CD8-positive, alpha-beta memory T cell (primary cell): ENCODE results near the gene ENDOD1. TPM values are rescaled to one million over a fixed set of nuclear protein-coding genes. Genes with fewer than 3 reads are reported as not detected.
A peak's percentile ranks its signal among the peaks of the same experiment; 100 is the strongest.

Experiments used
- CTCF ChIA-PET: fragments of 350-600 bp; sonication (Branson Sonifier 250); formaldehyde crosslinking; loops from one replicate; lab custom pipeline; 2021; ENCODE audit warnings: antibody characterized with exemption; lab: Charles Lee
- POLR2A ChIA-PET: fragments of 350-600 bp; sonication (Branson Sonifier 250); formaldehyde crosslinking; loops from one replicate; lab custom pipeline; 2021; ENCODE audit warnings: antibody characterized with exemption; lab: Charles Lee
- DNase-seq, 5 donors: peaks; one replicate each; pipeline versions ENCODE4 v3.0.0 to v3.0.0-alpha.2; 2020 to 2022; ENCODE audit warnings: mixed read lengths in 1 of 5
- H3K27ac ChIP-seq: one replicate; pipeline ENCODE4 v1.7.0; 2013; ENCODE audit warnings: low read depth, mild to moderate bottlenecking, low read length, moderate library complexity
- H3K27me3 ChIP-seq: 2 replicates; pipeline ENCODE4 v1.7.0; 2013; ENCODE audit warnings: low read length, mild to moderate bottlenecking; ENCODE audit not compliant: insufficient read depth, poor library complexity, severe bottlenecking
- H3K36me3 ChIP-seq: 2 replicates; pipeline ENCODE4 v1.7.0; 2013; ENCODE audit warnings: mild to moderate bottlenecking, low read length, moderate library complexity; ENCODE audit not compliant: insufficient read depth
- H3K4me1 ChIP-seq: 2 replicates; pipeline ENCODE4 v1.7.0; 2013; ENCODE audit warnings: mild to moderate bottlenecking, low read length, moderate library complexity; ENCODE audit not compliant: insufficient read depth
- H3K4me3 ChIP-seq: 2 replicates; pipeline ENCODE4 v1.7.0; 2013; ENCODE audit warnings: mild to moderate bottlenecking, low read length
- H3K9me3 ChIP-seq: 2 replicates; pipeline ENCODE4 v1.7.0; 2013; ENCODE audit warnings: mild to moderate bottlenecking, low read length
- H3K27ac Mint-ChIP-seq, 8 donors: one replicate each; pipeline ENCODE4 v1.8.0; 2020 to 2021; ENCODE audit warnings: mixed read lengths in 8 of 8, mild to moderate bottlenecking in 6 of 8, inconsistent platforms in 3 of 8, moderate library complexity in 3 of 8
- H3K27me3 Mint-ChIP-seq, 2 donors: one replicate each; pipeline ENCODE4 v1.8.0; 2020 to 2021; ENCODE audit warnings: mixed read lengths in 2 of 2, mild to moderate bottlenecking in 1 of 2, moderate library complexity in 1 of 2
- H3K36me3 Mint-ChIP-seq, 3 donors: one replicate each; pipeline ENCODE4 v1.8.0; 2020 to 2021; ENCODE audit warnings: mixed read lengths in 3 of 3, inconsistent platforms in 1 of 3, mild to moderate bottlenecking in 1 of 3
- H3K4me1 Mint-ChIP-seq, 3 donors: one replicate each; pipeline ENCODE4 v1.8.0; 2020 to 2021; ENCODE audit warnings: mixed read lengths in 3 of 3, inconsistent platforms in 1 of 3, mild to moderate bottlenecking in 1 of 3
- H3K4me3 Mint-ChIP-seq, 7 donors: one replicate each; pipeline ENCODE4 v1.8.0; 2020 to 2021; ENCODE audit warnings: mixed read lengths in 7 of 7, mild to moderate bottlenecking in 6 of 7, moderate library complexity in 4 of 7, inconsistent platforms in 2 of 7
- H3K9me3 Mint-ChIP-seq, 5 donors: one replicate each; pipeline ENCODE4 v1.8.0; 2020 to 2022; ENCODE audit warnings: mixed read lengths in 5 of 5, mild to moderate bottlenecking in 3 of 5, moderate library complexity in 2 of 5, inconsistent platforms in 1 of 5
- polyA plus RNA-seq: library from polyadenylated mRNA; unstranded; fragments of 300-500 nt; fragmentation: Illumina TruSeq; gene quantifications from one replicate; pipeline ENCODE4 v1.2.3, GENCODE V29; 2021
- total RNA-seq, 2 experiments: library from RNA; stranded (reverse); gene quantifications; one replicate each; pipeline ENCODE4 v1.2.3, GENCODE V29; 2021

The ENDOD1 gene
- total and polyA plus RNA-seq, 3 experiments from 2014 or later: 11.1 to 30.1 (median 29.6) TPM

DNA sequence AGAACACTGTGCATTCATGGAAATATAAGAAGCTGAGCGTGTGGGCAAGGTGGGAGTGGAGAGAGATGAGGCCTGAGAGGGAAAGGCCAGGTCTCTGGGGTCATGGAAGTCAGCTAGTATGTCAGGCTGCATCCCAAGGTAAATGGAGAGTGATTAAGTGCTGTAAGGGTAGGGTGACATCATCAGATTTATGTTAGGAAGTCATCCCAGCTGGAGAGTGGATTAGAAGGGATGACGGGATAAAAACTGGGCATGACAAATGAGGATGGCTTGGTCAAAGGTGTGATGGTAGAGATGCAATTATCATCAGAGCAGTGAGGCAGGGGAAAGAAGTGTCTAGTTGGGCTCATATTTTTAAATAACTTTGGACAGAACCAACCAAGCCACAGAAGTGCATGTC, 3.5 kb upstream of the ENDOD1 start:
- Histone ChIP-seq H3K27ac (no peak overlapping the region), H3K9me3 (no peaks in the 10 kb centered on the region), H3K4me3 (no peak overlapping the region), H3K36me3 (no peaks in the 10 kb centered on the region), H3K4me1 (peaks cover 18% of the 10 kb centered on the region), H3K27me3 (no peaks in the 10 kb centered on the region)
- ChIA-PET POLR2A (no interaction called here), CTCF (interaction anchor here (0.7 to 2.8 kb wide), 3 partner anchors 10 to 18 kb away, joined by 3 to 10 read pairs (median 8); no protein-coding TSS in a partner anchor)
- no peak for DNase-seq
- peak overlapping the region in 6 of 8 donors; percentile 55 to 95 (median 74) for H3K27ac Mint-ChIP-seq
- peaks cover 0 to 7% (median 0%) of the 10 kb centered on the region in 3 donors for H3K36me3 Mint-ChIP-seq
- H3K4me3 Mint-ChIP-seq: peak overlapping the region in 2 of 7 donors; percentile 21 to 38
- H3K27me3 Mint-ChIP-seq: no peaks in the 10 kb centered on the region
- peaks cover 20 to 24% (median 21%) of the 10 kb centered on the region in 3 donors for H3K4me1 Mint-ChIP-seq
- no peaks in the 10 kb centered on the region for H3K9me3 Mint-ChIP-seq

DNA sequence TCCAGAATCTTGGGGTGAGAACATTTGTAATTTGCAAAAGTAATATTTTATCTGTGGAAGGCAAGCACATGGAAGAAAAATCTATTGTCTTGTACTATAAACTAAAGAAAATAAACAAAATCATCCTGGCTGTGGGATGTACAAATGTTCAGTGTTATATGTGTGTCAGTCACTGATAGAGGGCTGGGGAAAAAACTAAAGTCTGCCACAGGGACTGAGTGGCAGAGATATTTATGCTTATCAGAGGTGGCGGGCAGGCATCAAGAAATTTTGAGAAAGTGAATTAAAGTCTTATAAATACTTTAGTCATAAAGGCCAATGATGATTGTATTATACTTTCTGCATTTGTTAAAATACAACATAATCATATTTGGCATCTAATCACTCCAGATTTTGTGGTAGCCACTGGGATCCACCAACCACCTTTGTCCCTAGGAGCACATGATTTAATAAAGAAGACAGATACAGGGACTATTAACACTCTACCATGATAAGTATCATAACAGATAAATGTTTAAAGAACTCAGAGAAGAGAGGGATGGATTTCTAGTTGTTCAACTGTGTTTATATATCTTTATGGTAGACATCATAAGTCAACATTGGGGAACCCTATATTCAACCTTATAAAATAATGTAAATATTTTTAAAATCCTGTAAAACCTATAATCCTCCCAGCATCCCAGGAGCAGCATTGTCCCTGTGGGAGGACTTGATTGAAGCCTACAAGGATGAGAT, 2.6 kb upstream of the ENDOD1 start:
- Histone ChIP-seq H3K27me3 (no peaks in the 10 kb centered on the region), H3K4me1 (peaks cover 24% of the 10 kb centered on the region), H3K9me3 (no peaks in the 10 kb centered on the region), H3K36me3 (no peaks in the 10 kb centered on the region), H3K27ac (no peak overlapping the region), H3K4me3 (no peak overlapping the region)
- Mint-ChIP-seq H3K27ac (peak overlapping the region in 6 of 8 donors; percentile 25 to 95 (median 69)), H3K27me3 (no peaks in the 10 kb centered on the region), H3K4me3 (peak overlapping the region in 1 of 7 donors; percentile 42), H3K9me3 (no peaks in the 10 kb centered on the region), H3K36me3 (peaks cover 0 to 7% (median 0%) of the 10 kb centered on the region in 3 donors), H3K4me1 (peaks cover 29 to 32% (median 29%) of the 10 kb centered on the region in 3 donors)
- DNase-seq: no peak
- ChIA-PET POLR2A (interaction anchor here (5.0 kb wide), 1 partner anchor 17 kb away, joined by 164 read pairs; the partner anchor contains the start of gene SRSF8), CTCF (interaction anchor here (2.4 to 7.5 kb wide), 2 partner anchors 16 to 17 kb away, joined by 8 to 116 read pairs; partner anchors contain the start of gene SRSF8)

DNA sequence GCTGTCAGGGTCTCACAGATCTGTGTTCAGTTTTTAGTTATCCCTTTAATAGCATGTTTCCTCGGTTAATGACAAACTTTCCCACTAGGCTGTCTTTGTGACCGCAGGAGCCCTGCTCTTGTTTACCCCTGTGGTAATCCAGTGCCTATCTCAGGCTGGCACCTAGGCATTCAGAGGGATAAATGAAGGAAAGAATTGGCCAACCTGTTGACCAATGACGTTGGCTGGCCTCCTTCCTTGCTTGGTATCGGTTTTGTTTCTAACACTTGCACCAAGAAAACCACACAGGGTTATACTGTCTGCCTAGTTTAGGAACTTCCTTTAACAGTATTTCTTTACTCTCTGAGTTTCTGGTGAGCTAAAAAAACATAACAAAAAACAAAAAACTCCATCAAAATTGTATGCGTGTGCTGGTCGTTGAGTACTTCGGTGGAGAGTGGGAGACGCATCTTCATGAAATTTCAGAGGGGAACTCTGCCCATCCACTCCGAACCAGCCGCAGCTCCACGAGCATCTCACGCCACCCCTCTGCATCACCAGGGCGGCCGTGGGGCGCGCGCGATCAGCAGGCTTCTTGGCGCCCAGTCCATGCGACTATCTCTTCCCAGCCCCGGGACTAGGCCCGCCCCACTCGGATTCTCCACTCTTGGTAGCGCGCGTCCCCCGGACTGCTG, 563 bp upstream of the ENDOD1 start:
- peaks cover 0 to 7% (median 0%) of the 10 kb centered on the region in 3 donors for H3K36me3 Mint-ChIP-seq
- H3K4me1 Mint-ChIP-seq: peaks cover 43 to 52% (median 44%) of the 10 kb centered on the region in 3 donors
- H3K9me3 Mint-ChIP-seq: no peaks in the 10 kb centered on the region
- peak overlapping the region; percentile 91 to 98 (median 92) for H3K4me3 Mint-ChIP-seq
- peak overlapping the region; percentile 68 for H3K27ac ChIP-seq
- ChIA-PET POLR2A (interaction anchor here (0.9 to 5.0 kb wide), 10 partner anchors 9 to 701 kb away, joined by 3 to 164 read pairs (median 12); partner anchors contain the start of genes CEP57, CWC15, FAM76B and KDM4D), CTCF (interaction anchor here (1.1 to 7.5 kb wide), 6 partner anchors 8 to 1254 kb away, joined by 4 to 116 read pairs (median 6); partner anchors contain the start of genes CWC15, KDM4D, MAML2 and SRSF8)
- H3K4me1 ChIP-seq: peaks cover 33% of the 10 kb centered on the region
- DNase-seq: peak in 3 of 5 donors; percentile 31 to 62 (median 51)
- H3K36me3 ChIP-seq: no peaks in the 10 kb centered on the region
- no peaks in the 10 kb centered on the region for H3K9me3 ChIP-seq
- H3K4me3 ChIP-seq: peak overlapping the region; percentile 70
- H3K27ac Mint-ChIP-seq: peak overlapping the region; percentile 92 to 99 (median 98)
- no peaks in the 10 kb centered on the region for H3K27me3 ChIP-seq
- H3K27me3 Mint-ChIP-seq: no peaks in the 10 kb centered on the region

DNA sequence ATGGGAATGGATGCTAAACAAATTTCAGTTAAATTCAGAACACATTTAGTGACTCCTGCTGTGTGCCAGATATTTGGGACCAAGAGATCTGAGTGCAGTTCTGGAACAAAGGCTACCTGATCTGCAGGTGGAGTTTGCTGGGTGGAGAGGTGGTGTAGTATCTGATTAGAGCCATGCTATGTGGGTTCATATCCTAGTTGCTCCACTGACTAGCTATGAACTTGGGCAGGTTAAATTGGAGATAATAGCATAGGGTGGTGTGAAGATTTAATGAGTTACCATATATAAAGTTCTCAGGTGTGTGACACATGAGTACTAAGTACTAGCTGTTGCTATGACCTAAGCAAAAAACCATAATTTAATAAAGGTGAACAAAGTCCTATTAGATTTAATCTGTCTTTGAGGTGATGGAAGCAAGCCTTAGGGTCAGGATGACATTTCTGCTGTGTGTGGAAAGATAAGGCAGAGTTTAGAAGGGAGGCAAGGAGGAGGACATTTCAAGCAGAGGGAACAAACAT, 2.1 kb downstream of the ENDOD1 start:
- H3K27ac Mint-ChIP-seq: peak overlapping the region in 3 of 8 donors; percentile 8 to 53 (median 31)

DNA sequence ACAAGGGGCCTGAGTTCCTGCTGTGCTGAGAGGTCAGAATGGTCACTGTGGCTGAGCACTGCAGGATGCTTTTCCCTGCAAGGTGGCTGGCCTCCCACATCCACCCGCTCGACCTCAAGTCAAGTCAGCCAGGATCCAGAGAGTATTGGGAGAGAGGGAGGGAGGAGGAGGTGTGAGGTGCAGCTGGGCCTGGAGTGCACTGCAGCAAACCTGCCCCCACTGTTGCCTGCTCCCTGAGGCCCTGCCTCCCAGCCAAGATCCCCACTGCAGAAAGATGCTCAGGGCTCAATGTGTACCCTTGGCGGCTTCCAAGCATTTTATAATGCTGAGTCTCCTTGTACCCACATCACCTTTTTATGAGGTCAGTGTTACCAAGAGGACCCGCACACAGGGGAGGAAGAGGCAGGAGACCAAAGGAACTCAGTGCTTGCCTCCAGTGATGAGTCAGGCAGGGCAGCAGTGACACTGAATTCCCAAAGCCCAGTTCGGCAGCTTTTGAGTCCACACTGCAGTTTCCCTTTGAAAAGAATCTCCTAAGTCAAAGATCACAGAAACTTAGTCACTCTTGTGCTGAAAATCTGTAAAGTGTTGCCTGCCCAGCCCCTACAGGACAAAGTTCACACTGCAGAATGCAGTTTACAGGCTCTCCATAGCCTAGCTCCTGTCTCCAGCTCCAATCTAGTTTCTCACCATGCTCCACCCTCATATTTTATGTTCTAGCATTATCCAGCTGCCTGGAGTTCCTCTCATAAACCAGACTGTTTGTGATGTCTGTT, 3.1 kb downstream of the ENDOD1 start:
- no peaks in the 10 kb centered on the region for H3K36me3 ChIP-seq
- peaks cover 58 to 83% (median 61%) of the 10 kb centered on the region in 3 donors for H3K4me1 Mint-ChIP-seq
- no peaks in the 10 kb centered on the region for H3K27me3 ChIP-seq
- H3K4me1 ChIP-seq: peaks cover 33% of the 10 kb centered on the region
- DNase-seq: peak in 2 of 5 donors; percentile 5 to 17
- H3K36me3 Mint-ChIP-seq: peaks cover 0 to 9% (median 6%) of the 10 kb centered on the region in 3 donors
- no peaks in the 10 kb centered on the region for H3K9me3 Mint-ChIP-seq
- peak overlapping the region in 2 of 8 donors; percentile 11 to 55 for H3K27ac Mint-ChIP-seq
- no peak overlapping the region for H3K4me3 ChIP-seq
- H3K9me3 ChIP-seq: no peaks in the 10 kb centered on the region
- ChIA-PET CTCF (interaction anchor here (0.8 to 7.5 kb wide), 13 partner anchors 11 to 617 kb away, joined by 3 to 116 read pairs (median 6); partner anchors contain the start of gene SRSF8), POLR2A (interaction anchor here (1.3 to 5.0 kb wide), 2 partner anchors 23 to 26 kb away, joined by 7 to 164 read pairs; partner anchors contain the start of gene SRSF8)
- H3K27me3 Mint-ChIP-seq: no peaks in the 10 kb centered on the region
- H3K27ac ChIP-seq: no peak overlapping the region
- H3K4me3 Mint-ChIP-seq: peak overlapping the region in 1 of 7 donors; percentile 94

More for the DNA sequence above, 2.1 kb downstream of the ENDOD1 start:
- H3K27me3 ChIP-seq: no peaks in the 10 kb centered on the region
- ChIA-PET CTCF (interaction anchor here (1.4 to 7.5 kb wide), 6 partner anchors 10 to 618 kb away, joined by 3 to 116 read pairs (median 8); partner anchors contain the start of gene SRSF8), POLR2A (interaction anchor here (5.0 kb wide), 1 partner anchor 22 kb away, joined by 164 read pairs; the partner anchor contains the start of gene SRSF8)
- peaks cover 33% of the 10 kb centered on the region for H3K4me1 ChIP-seq
- H3K36me3 Mint-ChIP-seq: peaks cover 0 to 9% (median 4%) of the 10 kb centered on the region in 3 donors
- H3K4me3 ChIP-seq: no peak overlapping the region
- no peak for DNase-seq
- peak overlapping the region; percentile 13 to 95 (median 90) for H3K4me3 Mint-ChIP-seq
- no peaks in the 10 kb centered on the region for H3K9me3 ChIP-seq
- no peaks in the 10 kb centered on the region for H3K36me3 ChIP-seq
- no peak overlapping the region for H3K27ac ChIP-seq
- H3K9me3 Mint-ChIP-seq: no peaks in the 10 kb centered on the region
- H3K4me1 Mint-ChIP-seq: peaks cover 52 to 75% (median 53%) of the 10 kb centered on the region in 3 donors
- H3K27me3 Mint-ChIP-seq: no peaks in the 10 kb centered on the region

DNA sequence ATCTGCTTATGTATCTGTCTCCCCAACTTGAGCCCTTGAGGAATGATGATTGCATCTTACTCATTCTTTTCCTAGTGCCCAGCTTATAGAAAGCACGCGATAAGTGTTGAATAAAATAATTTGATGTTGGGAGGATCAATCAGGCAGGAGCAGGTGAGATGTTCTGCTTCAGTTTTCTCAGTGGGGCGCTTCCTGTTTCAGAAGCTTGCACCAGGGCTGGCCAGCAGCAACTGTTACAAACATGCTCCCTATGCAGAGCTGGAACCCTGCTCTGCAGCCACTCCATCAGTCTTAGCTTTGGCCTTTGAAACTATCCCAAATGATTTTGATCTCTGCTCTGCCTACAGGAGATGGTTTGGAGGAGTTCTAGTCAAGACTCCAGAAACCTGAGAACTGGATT, 3.9 kb downstream of the ENDOD1 start:
- Mint-ChIP-seq H3K27ac (peak overlapping the region in 3 of 8 donors; percentile 3 to 38 (median 15)), H3K36me3 (peaks cover 0 to 10% (median 6%) of the 10 kb centered on the region in 3 donors), H3K4me3 (peak overlapping the region in 1 of 7 donors; percentile 49)

More for the DNA sequence above, 3.9 kb downstream of the ENDOD1 start:
- Mint-ChIP-seq H3K27me3 (no peaks in the 10 kb centered on the region), H3K9me3 (no peaks in the 10 kb centered on the region), H3K4me1 (peaks cover 58 to 79% (median 59%) of the 10 kb centered on the region in 3 donors)
- peaks cover 30% of the 10 kb centered on the region for H3K4me1 ChIP-seq
- H3K27ac ChIP-seq: no peak overlapping the region
- H3K27me3 ChIP-seq: no peaks in the 10 kb centered on the region
- DNase-seq: no peak
- no peaks in the 10 kb centered on the region for H3K36me3 ChIP-seq
- no peak overlapping the region for H3K4me3 ChIP-seq
- no peaks in the 10 kb centered on the region for H3K9me3 ChIP-seq
- CTCF ChIA-PET: interaction anchor here (0.8 to 7.5 kb wide), 10 partner anchors 10 to 61 kb away, joined by 3 to 116 read pairs (median 5); partner anchors contain the start of gene SRSF8
- POLR2A ChIA-PET: interaction anchor here (0.8 to 1.3 kb wide), 2 partner anchors 20 to 27 kb away, joined by 3 to 7 read pairs; partner anchors contain the start of gene SRSF8
